NCI-H1092 treated with DMSO at 0.1 percent for 48 hours (cell line): ENCODE data around the gene MTARC2.

Experiments
- DNase-seq: peaks from one replicate; lab custom pipeline; 2025; lab: John Stamatoyannopoulos, UW

Gene MTARC2

DNA sequence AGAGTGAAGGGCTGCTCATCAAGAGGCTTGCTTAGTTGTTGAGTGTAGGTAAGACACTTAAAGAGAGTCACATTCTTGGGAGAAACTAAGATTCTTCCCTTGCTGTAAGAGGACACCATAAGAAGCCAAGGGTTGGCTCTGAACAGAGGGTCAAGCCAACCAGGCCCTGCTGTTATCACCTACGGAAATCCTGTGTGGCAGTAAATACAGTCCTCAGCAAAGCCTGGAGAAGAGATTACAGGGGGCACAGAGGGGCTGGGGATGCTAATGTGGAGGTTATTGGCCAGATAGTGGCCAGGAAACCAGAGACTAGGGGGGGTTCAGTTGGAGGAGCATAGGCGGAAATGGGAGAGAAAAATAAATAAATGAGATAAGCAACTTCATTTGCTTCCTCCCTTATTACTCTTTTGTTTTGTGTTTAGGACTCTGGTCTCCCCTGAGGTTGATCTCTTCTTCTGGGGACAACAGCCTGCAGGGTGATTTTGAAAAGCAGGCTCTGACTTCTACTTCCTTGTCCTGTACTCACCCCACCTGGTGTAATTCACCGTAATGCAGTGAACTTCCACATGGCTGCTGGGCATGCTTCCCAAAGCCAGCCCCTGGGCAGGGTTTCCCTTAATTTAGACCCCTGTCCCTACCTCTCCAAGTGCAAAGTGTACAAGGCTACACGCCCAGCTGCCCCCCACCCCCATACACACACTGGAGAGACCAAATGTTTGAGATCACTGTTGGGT, 79.5 kb downstream of the MTARC2 start:
- no peak for DNase-seq

DNA sequence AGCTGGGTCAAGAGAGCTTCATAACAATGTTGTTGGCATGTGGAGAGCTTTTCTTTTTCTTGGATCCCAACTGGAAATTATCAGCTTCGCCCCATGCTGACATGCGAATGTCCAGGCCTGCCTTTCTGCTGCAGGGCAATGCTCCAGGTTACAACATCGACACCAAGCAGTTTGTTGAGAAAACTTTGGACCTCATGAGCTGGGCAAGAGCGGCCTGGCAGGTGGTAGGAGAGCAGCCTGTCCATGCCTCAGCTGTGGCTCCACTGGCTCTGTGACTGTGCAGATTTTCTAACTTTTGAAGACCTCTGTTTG, 80.0 kb downstream of the MTARC2 start:
- no peak for DNase-seq

DNA sequence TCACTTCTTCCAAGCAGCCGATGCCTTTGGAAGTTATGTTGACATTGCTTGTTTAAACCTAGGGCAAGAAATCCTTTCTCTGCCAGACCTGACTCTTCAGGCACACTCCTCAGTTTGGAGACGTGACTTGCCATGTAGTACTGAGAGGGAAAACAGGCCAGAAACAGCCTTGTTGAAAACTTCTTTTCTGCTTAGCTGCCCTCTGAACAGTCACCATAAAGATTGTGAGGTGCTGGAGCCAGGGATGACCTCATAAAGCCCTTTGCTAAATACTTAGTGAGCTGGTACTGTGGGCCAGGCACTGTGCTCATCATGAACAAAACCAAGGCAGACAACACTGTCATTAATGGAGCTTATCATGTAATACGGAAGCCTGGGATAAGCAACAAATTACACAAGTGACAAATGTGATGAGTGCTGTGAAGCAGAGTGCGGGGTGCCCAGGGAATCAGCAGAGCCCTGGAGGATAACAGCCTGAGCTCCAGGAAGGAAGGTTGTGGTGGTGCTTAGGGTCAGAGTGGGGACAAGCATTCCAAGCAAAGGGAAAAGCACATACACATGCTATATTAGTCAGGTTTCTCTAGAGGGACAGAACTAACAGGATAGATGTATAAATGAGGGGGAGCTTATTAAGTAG, 80.9 kb downstream of the MTARC2 start:
- DNase-seq = no peak

DNA sequence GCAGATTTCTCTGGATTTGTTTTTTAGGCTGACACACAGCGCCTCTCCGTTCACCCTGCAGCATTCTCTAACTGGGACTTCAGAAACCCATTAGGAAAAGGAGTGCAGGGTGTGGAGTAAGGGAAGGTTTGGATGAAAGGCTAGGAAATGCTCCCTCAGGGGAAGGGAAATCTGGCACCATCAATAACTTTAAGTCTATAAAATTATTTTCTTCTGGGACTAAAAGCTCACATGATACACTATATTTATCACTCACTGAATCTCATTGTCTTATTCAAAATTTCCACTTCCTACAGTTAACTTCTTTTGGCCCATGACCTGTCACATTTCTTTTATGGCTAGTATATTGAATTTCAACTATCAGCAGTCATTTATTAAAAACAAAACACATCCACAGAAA, 85.3 kb downstream of the MTARC2 start:
- no peak for DNase-seq
